Mesenchymal stem cell (in vitro differentiated cells and primary cell): ENCODE data around the gene TBX2.
A peak's percentile ranks its signal among the peaks of the same experiment; 100 is the strongest.

Experiments used
- DNase-seq: peaks from one replicate; pipeline ENCODE4 v3.0.0-alpha.2; 2013
- H2AFZ ChIP-seq: one replicate; pipeline ENCODE4 v1.6.1; 2013; ENCODE audit warnings: low read depth, mild to moderate bottlenecking, control low read depth, inconsistent platforms, low read length, moderate library complexity
- H2AK5ac ChIP-seq: 2 replicates; pipeline ENCODE4 v1.6.1; 2013; ENCODE audit warnings: low read length, moderate library complexity, mild to moderate bottlenecking, inconsistent platforms; ENCODE audit not compliant: severe bottlenecking
- H2BK120ac ChIP-seq: one replicate; pipeline ENCODE4 v1.6.1; 2013; ENCODE audit warnings: low read depth, mild to moderate bottlenecking, inconsistent platforms, low read length, moderate library complexity
- H2BK12ac ChIP-seq, 2 experiments: one replicate each; pipeline ENCODE4 v1.6.1; 2013; ENCODE audit warnings: inconsistent platforms in 2 of 2, low read length in 2 of 2, mild to moderate bottlenecking in 2 of 2, moderate library complexity in 2 of 2, control low read depth in 1 of 2
- H2BK15ac ChIP-seq: one replicate; pipeline ENCODE4 v1.6.1; 2013; ENCODE audit warnings: mild to moderate bottlenecking, low read depth, inconsistent platforms; ENCODE audit not compliant: poor library complexity, severe bottlenecking
- H2BK5ac ChIP-seq: 2 replicates; pipeline ENCODE4 v1.6.1; 2013; ENCODE audit warnings: low read depth, mild to moderate bottlenecking, low read length, control low read depth, inconsistent platforms; ENCODE audit not compliant: poor library complexity, severe bottlenecking
- H3K14ac ChIP-seq, 2 experiments: one replicate each; pipeline ENCODE4 v1.6.1; 2013; ENCODE audit warnings: inconsistent platforms in 2 of 2, low read length in 2 of 2, control low read depth in 1 of 2, mild to moderate bottlenecking in 1 of 2, moderate library complexity in 1 of 2
- H3K18ac ChIP-seq, 2 experiments: one replicate each; pipeline ENCODE4 v1.6.1; 2013; ENCODE audit warnings: inconsistent platforms in 2 of 2, low read length in 2 of 2, control low read depth in 1 of 2, low read depth in 1 of 2, mild to moderate bottlenecking in 1 of 2
- H3K23ac ChIP-seq, 2 experiments: one replicate each; pipeline ENCODE4 v1.6.1; 2013; ENCODE audit warnings: inconsistent platforms in 2 of 2, low read length in 2 of 2, mild to moderate bottlenecking in 2 of 2, moderate library complexity in 2 of 2, control low read depth in 1 of 2
- H3K27ac ChIP-seq: 2 replicates; pipeline ENCODE4 v1.5.1; 2013; ENCODE audit warnings: mild to moderate bottlenecking, moderate library complexity, low read length, control low read depth, inconsistent platforms; ENCODE audit not compliant: poor library complexity, severe bottlenecking
- H3K27me3 ChIP-seq, 2 experiments: 2 replicates each; pipeline versions ENCODE4 v1.6.1 to v1.7.0; 2013; ENCODE audit warnings: low read length in 2 of 2, mild to moderate bottlenecking in 2 of 2, moderate library complexity in 2 of 2, control low read depth in 1 of 2, inconsistent platforms in 1 of 2; ENCODE audit not compliant: control insufficient read depth in 1 of 2, insufficient read depth in 1 of 2
- H3K36me3 ChIP-seq, 2 experiments: 2 replicates each; pipeline versions ENCODE4 v1.6.1 to v1.7.0; 2013; ENCODE audit warnings: low read length in 2 of 2, control low read depth in 1 of 2, inconsistent platforms in 1 of 2, low read depth in 1 of 2, mild to moderate bottlenecking in 1 of 2; ENCODE audit not compliant: insufficient read depth in 2 of 2, control insufficient read depth in 1 of 2
- H3K4ac ChIP-seq, 2 experiments: one replicate each; pipeline ENCODE4 v1.6.1; 2013; ENCODE audit warnings: inconsistent platforms in 2 of 2, low read length in 2 of 2, mild to moderate bottlenecking in 2 of 2, moderate library complexity in 2 of 2, control low read depth in 1 of 2, low read depth in 1 of 2
- H3K4me1 ChIP-seq: 2 replicates; pipeline ENCODE4 v1.6.1; 2013; ENCODE audit warnings: low read depth, low read length, control low read depth; ENCODE audit not compliant: control insufficient read depth, insufficient read depth
- H3K4me2 ChIP-seq: 2 replicates; pipeline ENCODE4 v1.6.1; 2013; ENCODE audit warnings: low read length, mild to moderate bottlenecking, inconsistent platforms; ENCODE audit not compliant: poor library complexity, severe bottlenecking
- H3K4me3 ChIP-seq, 2 experiments: 2 replicates each; pipeline versions ENCODE4 v1.5.1 to v1.7.0; 2013; ENCODE audit warnings: low read length in 2 of 2, mild to moderate bottlenecking in 2 of 2, control low read depth in 1 of 2, low read depth in 1 of 2; ENCODE audit not compliant: insufficient read depth in 1 of 2
- H3K79me1 ChIP-seq: replicated peaks from 2 replicates; pipeline ENCODE4 v1.6.1; 2013; ENCODE audit warnings: mild to moderate bottlenecking, control low read depth, low read length, inconsistent platforms; ENCODE audit not compliant: poor library complexity, severe bottlenecking
- H3K9ac ChIP-seq: 2 replicates; pipeline ENCODE4 v1.7.0; 2013; ENCODE audit warnings: mild to moderate bottlenecking, low read length, moderate library complexity
- H3K9me3 ChIP-seq: 2 replicates; pipeline ENCODE4 v1.7.0; 2013; ENCODE audit warnings: mild to moderate bottlenecking, low read length; ENCODE audit not compliant: control insufficient read depth
- H4K8ac ChIP-seq: one replicate; pipeline ENCODE4 v1.6.1; 2013; ENCODE audit warnings: inconsistent platforms, mild to moderate bottlenecking, low read length, moderate library complexity
- H4K91ac ChIP-seq: one replicate; pipeline ENCODE4 v1.6.1; 2013; ENCODE audit warnings: mild to moderate bottlenecking, low read length, inconsistent platforms
- WGBS: methylation state at CpG from one replicate; pipeline ENCODE4 v1.1.7; 2013; ENCODE audit warnings: mixed read lengths; 5-methylcytosine and 5-hydroxymethylcytosine counted together

Gene TBX2

DNA sequence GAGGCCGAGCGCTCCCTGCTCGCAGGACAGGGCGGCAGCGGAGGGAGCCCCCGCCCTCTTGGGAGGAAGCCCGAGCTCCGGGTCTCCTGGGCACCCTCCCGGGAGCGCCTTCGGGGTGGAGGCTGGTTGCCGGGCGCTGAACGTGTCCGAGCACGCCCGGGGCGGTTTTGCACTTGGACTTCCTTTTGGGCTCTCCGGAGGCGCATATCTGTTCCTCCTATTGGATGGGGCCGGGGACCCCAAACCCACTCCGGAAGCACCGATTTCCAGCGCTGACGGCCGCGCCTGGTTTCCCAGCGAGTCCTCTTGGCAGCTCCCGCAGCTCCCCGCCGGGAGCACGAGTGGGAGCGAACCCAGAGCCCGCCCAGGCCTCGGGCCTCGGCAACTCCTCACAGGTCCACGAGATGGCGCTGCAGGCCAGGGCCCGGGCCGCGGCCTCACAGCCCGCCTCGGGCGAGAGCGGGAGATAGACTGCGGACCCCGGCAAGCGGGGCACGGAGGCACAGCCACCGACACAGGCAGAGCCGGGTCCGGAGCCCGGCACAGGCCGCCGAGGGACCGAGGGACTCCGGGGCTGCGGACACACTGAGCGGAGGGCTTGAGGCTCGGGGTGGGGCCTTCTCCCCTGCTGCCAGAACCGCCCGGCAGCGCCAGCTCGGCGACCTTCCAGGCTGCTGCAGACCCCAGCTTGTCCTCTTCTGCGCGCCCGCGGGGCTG lies 12.7 kb downstream of the TBX2 start:
- H3K36me3 ChIP-seq: peaks cover 0 to 14% of the 10 kb centered on the region in 2 experiments
- peaks cover 0 to 24% of the 10 kb centered on the region in 2 experiments for H3K27me3 ChIP-seq
- H2BK5ac ChIP-seq: peak overlapping the region; percentile 66
- H3K4me1 ChIP-seq: peaks cover 32% of the 10 kb centered on the region
- peak overlapping the region in 1 of 2 experiments; percentile 90 for H3K4ac ChIP-seq
- under 1% methylated on average over 60 of the region's 69 CpGs for WGBS
- H4K91ac ChIP-seq: peak overlapping the region; percentile 85
- peak overlapping the region in 1 of 2 experiments; percentile 52 for H2BK12ac ChIP-seq
- H3K4me2 ChIP-seq: peak overlapping the region; percentile 94
- peak overlapping the region; percentile 78 for H2BK120ac ChIP-seq
- H3K23ac ChIP-seq: peak overlapping the region in 1 of 2 experiments; percentile 23
- no peaks in the 10 kb centered on the region for H3K9me3 ChIP-seq
- H3K4me3 ChIP-seq: peak overlapping the region; percentile 62 to 83
- H3K27ac ChIP-seq: peak overlapping the region; percentile 88
- H3K9ac ChIP-seq: peak overlapping the region; percentile 90
- peak; percentile 88 for DNase-seq
- no peak overlapping the region for H2AK5ac ChIP-seq
- H3K14ac ChIP-seq: no peak overlapping the region
- peak overlapping the region; percentile 93 for H4K8ac ChIP-seq
- peak overlapping the region; percentile 73 for H2BK15ac ChIP-seq
- H3K79me1 ChIP-seq: peaks cover 2% of the 10 kb centered on the region
- peak overlapping the region; percentile 78 for H2AFZ ChIP-seq
- H3K18ac ChIP-seq: peak overlapping the region; percentile 90 to 93

DNA sequence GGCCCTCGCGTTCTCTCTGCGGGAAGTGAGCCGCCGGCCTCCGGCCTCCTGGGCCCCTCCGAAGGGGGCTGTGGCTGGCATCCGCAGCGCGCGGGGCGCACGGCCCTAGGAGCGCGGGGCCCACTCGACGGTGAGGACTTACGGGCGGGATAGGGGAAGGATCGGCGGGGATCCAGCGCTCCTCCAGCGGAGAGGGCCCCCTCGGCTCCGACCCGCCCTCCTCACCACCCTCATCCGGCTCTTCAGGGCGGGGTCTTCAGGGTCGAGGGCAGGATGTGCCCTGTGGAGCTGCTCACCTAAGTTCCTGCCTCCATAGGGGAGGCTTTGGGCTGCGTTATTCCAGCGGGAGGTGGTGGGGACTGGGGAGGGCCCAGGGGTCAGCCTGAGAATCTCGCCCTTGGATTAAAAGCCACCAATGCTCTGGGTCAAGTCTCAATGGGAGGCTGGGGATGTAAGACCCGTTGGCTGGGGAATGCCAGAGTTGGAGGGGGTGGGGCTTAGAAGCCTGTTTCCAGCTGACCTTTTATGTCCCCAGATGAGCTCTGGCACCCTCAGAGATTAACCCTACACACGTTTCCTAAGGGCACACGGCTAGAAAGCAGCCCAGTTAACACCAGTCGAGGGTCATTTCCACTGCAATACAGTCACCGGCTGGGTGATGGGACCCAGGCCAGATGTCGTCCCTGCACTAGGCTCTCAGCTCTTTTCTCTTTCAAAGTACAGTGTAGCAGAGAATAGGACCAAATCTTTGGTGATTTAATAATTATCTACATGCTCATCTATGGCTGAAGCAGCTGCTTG lies 13.4 kb downstream of the TBX2 start:
- H3K9ac ChIP-seq: peak overlapping the region; percentile 90
- WGBS: 18% methylated on average over 18 of the region's 38 CpGs

DNA sequence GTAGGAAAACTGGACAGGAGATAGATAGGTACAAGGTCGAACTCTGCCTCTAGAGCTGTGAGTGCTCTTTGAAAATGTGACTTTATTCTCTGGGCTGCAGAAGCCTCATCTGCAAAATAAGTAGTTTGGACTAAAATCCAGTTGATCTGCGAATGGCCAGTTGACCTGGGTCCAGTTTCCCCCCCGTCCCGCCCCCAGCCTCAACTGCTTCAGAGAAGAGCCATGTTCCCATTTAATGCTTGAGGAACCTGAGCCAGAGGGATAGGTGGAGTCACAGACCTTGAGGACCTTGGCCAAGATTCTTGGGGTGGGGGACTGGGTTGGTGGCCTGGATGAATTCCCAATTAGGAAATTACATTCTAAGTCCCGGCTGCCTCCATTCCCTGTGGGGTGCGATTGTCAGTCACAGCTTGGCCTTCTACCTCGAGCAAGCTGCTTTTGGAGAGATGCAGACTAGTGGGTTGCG lies 14.1 kb downstream of the TBX2 start:
- WGBS: 96% methylated on average over 8 of the region's 8 CpGs

More for the DNA sequence above, 13.4 kb downstream of the TBX2 start:
- H2AK5ac ChIP-seq: no peak overlapping the region
- no peak overlapping the region for H2BK15ac ChIP-seq
- H3K9me3 ChIP-seq: no peaks in the 10 kb centered on the region
- peak overlapping the region in 1 of 2 experiments; percentile 49 for H3K23ac ChIP-seq
- no peak overlapping the region for H3K14ac ChIP-seq
- peak overlapping the region; percentile 94 for H3K4me2 ChIP-seq
- H3K27me3 ChIP-seq: peaks cover 0 to 20% of the 10 kb centered on the region in 2 experiments
- H3K27ac ChIP-seq: no peak overlapping the region
- H2BK5ac ChIP-seq: no peak overlapping the region
- peak overlapping the region; percentile 77 to 90 for H3K18ac ChIP-seq
- H4K8ac ChIP-seq: peak overlapping the region; percentile 74
- H2BK120ac ChIP-seq: peak overlapping the region; percentile 54
- peaks cover 0 to 7% of the 10 kb centered on the region in 2 experiments for H3K36me3 ChIP-seq
- H3K79me1 ChIP-seq: peaks cover 2% of the 10 kb centered on the region
- H3K4ac ChIP-seq: peak overlapping the region in 1 of 2 experiments; percentile 51
- H2AFZ ChIP-seq: peak overlapping the region; percentile 37
- H3K4me1 ChIP-seq: peaks cover 32% of the 10 kb centered on the region
- peak overlapping the region in 1 of 2 experiments; percentile 56 for H2BK12ac ChIP-seq
- H4K91ac ChIP-seq: peak overlapping the region; percentile 43
- no peak for DNase-seq
- H3K4me3 ChIP-seq: peak overlapping the region; percentile 62 to 83

More for the DNA sequence above, 14.1 kb downstream of the TBX2 start:
- H3K4me3 ChIP-seq: peak overlapping the region in 1 of 2 experiments; percentile 83
- no peak overlapping the region for H3K23ac ChIP-seq
- H2BK15ac ChIP-seq: no peak overlapping the region
- peaks cover 2% of the 10 kb centered on the region for H3K79me1 ChIP-seq
- H3K27ac ChIP-seq: no peak overlapping the region
- H3K4me2 ChIP-seq: no peak overlapping the region
- peaks cover 0 to under 1% of the 10 kb centered on the region in 2 experiments for H3K36me3 ChIP-seq
- no peak overlapping the region for H4K8ac ChIP-seq
- H2BK12ac ChIP-seq: no peak overlapping the region
- H3K18ac ChIP-seq: no peak overlapping the region
- H2AFZ ChIP-seq: no peak overlapping the region
- no peak overlapping the region for H3K4ac ChIP-seq
- no peak overlapping the region for H2BK5ac ChIP-seq
- no peak overlapping the region for H2AK5ac ChIP-seq
- DNase-seq: no peak
- no peak overlapping the region for H4K91ac ChIP-seq
- H3K27me3 ChIP-seq: peaks cover 0 to 13% of the 10 kb centered on the region in 2 experiments
- no peak overlapping the region for H3K14ac ChIP-seq
- H3K9me3 ChIP-seq: no peaks in the 10 kb centered on the region
- no peak overlapping the region for H2BK120ac ChIP-seq
- H3K9ac ChIP-seq: peak overlapping the region; percentile 90
- peaks cover 32% of the 10 kb centered on the region for H3K4me1 ChIP-seq
